ENCODE results near the gene TBX4. TPM values are rescaled to one million over a fixed set of nuclear protein-coding genes. Genes with fewer than 3 reads are reported as not detected.
A peak's percentile ranks its signal among the peaks of the same experiment; 100 is the strongest.

TBX4 gene
- total RNA-seq, 2 donors from 2014 or later, result not detected

GRCh38 chr17:61494325-61495160 lies 42.3 kb downstream of the TBX4 start:
- Mint-ChIP-seq H3K27ac (no peak overlapping the region), H3K4me3 (no peak overlapping the region), H3K27me3 (peaks cover 12% of the 10 kb centered on the region), H3K4me1 (peaks cover 8% of the 10 kb centered on the region), H3K36me3 (ENCODE audit: low read depth) (no peaks in the 10 kb centered on the region), H3K9me3 (no peaks in the 10 kb centered on the region)
- no peak for ATAC-seq (replicated peaks)

GRCh38 chr17:61495161-61495857 lies 43.1 kb downstream of the TBX4 start:
- no peak overlapping the region for H3K27ac Mint-ChIP-seq
- peaks cover 16% of the 10 kb centered on the region for H3K27me3 Mint-ChIP-seq
- no peaks in the 10 kb centered on the region for H3K9me3 Mint-ChIP-seq
- H3K4me3 Mint-ChIP-seq, result peak overlapping the region; percentile 35
- peaks cover 8% of the 10 kb centered on the region for H3K4me1 Mint-ChIP-seq
- ATAC-seq (replicated peaks), result peak; percentile 80
- H3K36me3 Mint-ChIP-seq (ENCODE audit: low read depth), result no peaks in the 10 kb centered on the region

- ATAC-seq (replicated peaks), result no peak
- H3K27me3 Mint-ChIP-seq, result peaks cover 16% of the 10 kb centered on the region
- no peaks in the 10 kb centered on the region for H3K36me3 Mint-ChIP-seq (ENCODE audit: low read depth)
- peaks cover 8% of the 10 kb centered on the region for H3K4me1 Mint-ChIP-seq
- H3K4me3 Mint-ChIP-seq, result no peak overlapping the region
- H3K9me3 Mint-ChIP-seq, result no peaks in the 10 kb centered on the region
- H3K27ac Mint-ChIP-seq, result no peak overlapping the region
Observed at GRCh38 chr17:61496174-61496956, 44.1 kb downstream of the TBX4 start.

DNA sequence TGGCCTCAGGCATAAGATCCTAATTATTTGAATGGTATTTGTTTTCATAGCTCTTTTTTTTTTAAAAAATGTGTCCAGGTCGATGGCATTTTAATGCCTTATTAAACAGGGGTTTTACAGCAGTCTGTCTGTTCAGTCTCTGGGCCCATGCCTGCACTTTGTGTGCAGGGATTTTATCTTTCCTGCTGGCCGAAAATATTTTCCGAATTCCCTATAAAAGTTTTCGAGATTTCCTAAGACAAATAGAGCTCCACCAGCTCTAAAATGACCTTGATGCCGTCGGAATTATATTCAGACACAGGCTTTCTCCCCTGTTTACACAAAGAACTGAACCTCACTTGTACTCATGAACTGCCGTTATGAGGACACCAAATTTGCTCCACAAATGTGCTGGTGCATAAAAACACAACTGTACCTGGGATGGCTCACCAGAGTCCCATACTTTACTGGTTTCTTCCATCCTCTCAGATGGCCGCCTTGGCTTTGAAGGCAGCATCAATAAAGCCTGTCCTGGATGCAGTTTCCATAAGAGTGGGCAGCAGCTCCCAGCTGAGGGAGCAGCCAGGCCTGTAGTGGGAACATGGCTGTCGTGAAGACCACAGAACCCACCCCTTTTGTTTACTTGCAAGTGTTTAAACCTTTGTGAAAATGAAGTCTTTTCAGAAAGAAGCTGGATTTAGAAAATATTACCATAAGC lies 44.9 kb downstream of the TBX4 start:
- Mint-ChIP-seq H3K27ac (no peak overlapping the region), H3K36me3 (ENCODE audit: low read depth) (no peaks in the 10 kb centered on the region), H3K4me1 (peaks cover 8% of the 10 kb centered on the region)

GRCh38 chr17:61498042-61498994 lies 46.1 kb downstream of the TBX4 start:
- Mint-ChIP-seq H3K4me1 (peaks cover 8% of the 10 kb centered on the region), H3K27ac (no peak overlapping the region), H3K27me3 (peaks cover 23% of the 10 kb centered on the region), H3K36me3 (ENCODE audit: low read depth) (no peaks in the 10 kb centered on the region), H3K4me3 (no peak overlapping the region), H3K9me3 (no peaks in the 10 kb centered on the region)
- no peak for ATAC-seq (replicated peaks)

More for the DNA sequence above, 44.9 kb downstream of the TBX4 start:
- Mint-ChIP-seq H3K27me3 (peaks cover 23% of the 10 kb centered on the region), H3K9me3 (no peaks in the 10 kb centered on the region), H3K4me3 (no peak overlapping the region)
- no peak for ATAC-seq (replicated peaks)

- ATAC-seq (replicated peaks), result no peak
- Mint-ChIP-seq H3K9me3 (no peaks in the 10 kb centered on the region), H3K27ac (no peak overlapping the region), H3K27me3 (peaks cover 26% of the 10 kb centered on the region), H3K4me3 (no peak overlapping the region), H3K36me3 (ENCODE audit: low read depth) (no peaks in the 10 kb centered on the region), H3K4me1 (peaks cover 8% of the 10 kb centered on the region)
Observed at GRCh38 chr17:61499632-61500031, 47.4 kb downstream of the TBX4 start.

DNA sequence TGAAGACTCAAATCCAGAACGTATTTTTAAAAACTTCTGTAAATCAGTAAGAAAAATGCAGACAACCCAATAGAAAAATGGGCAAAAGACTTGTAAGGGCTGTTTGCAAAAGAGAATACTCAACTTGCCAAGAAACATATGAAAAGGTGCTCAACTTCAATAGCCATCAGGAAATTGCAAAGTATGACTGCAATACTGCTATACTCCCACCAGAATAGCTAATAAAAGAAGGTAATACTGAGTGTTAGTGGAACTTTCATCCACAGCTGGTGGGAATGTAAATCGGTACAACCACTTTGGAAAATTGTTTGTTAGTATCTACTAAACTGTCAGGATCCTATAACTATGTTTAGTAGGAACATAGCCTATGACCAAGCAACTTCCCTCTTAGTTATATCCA lies 48.1 kb downstream of the TBX4 start:
- Mint-ChIP-seq H3K36me3 (ENCODE audit: low read depth) (no peaks in the 10 kb centered on the region), H3K4me1 (peaks cover 8% of the 10 kb centered on the region), H3K27me3 (peaks cover 30% of the 10 kb centered on the region), H3K4me3 (no peak overlapping the region), H3K9me3 (no peaks in the 10 kb centered on the region), H3K27ac (no peak overlapping the region)
- no peak for ATAC-seq (replicated peaks)

DNA sequence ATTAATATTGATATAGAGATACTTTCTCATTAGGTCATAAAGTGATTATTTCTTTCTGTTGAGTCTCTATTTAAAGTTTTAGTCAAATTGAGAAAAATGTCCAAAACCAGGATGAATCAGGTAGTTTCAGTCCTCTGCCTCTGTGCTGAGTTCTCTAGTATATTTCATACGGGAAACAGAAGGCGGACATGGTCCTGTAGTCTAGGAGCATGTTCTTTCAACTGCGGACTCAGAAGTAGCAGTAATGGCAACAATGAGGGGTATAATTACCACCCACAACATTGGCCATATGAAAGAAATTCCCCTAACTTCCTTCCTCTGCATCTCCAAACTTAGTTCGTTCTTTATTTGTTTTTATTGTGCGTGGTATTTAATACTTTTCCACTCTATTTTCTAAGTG lies 50.1 kb downstream of the TBX4 start:
- H3K4me3 Mint-ChIP-seq, result no peak overlapping the region
- no peak overlapping the region for H3K27ac Mint-ChIP-seq
- H3K9me3 Mint-ChIP-seq, result no peaks in the 10 kb centered on the region
- no peak for ATAC-seq (replicated peaks)
- no peaks in the 10 kb centered on the region for H3K36me3 Mint-ChIP-seq (ENCODE audit: low read depth)
- no peaks in the 10 kb centered on the region for H3K4me1 Mint-ChIP-seq
- peaks cover 37% of the 10 kb centered on the region for H3K27me3 Mint-ChIP-seq

DNA sequence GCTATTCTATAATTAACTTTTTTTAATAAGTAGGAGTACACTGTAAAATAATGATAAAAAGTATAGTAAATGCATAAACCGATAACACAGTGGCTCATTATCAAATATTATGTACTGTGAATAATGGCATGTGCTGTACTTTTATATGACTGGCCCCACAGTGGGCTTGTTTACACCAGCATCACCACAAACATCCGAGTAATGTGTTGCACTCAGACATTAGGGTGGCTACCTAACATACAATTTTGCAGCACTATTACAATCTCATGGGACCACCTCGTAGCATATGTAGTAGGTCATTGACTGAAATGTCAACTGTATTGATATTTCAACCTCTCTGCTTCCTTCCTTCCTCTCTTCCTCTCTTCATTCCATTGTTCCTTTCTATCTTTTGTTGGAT lies 51.7 kb downstream of the TBX4 start:
- no peaks in the 10 kb centered on the region for H3K9me3 Mint-ChIP-seq
- no peak overlapping the region for H3K27ac Mint-ChIP-seq
- H3K4me3 Mint-ChIP-seq, result no peak overlapping the region
- peaks cover 45% of the 10 kb centered on the region for H3K27me3 Mint-ChIP-seq
- no peak for ATAC-seq (replicated peaks)
- no peaks in the 10 kb centered on the region for H3K4me1 Mint-ChIP-seq
- H3K36me3 Mint-ChIP-seq (ENCODE audit: low read depth), result no peaks in the 10 kb centered on the region

- H3K27me3 Mint-ChIP-seq, result peaks cover 49% of the 10 kb centered on the region
- H3K36me3 Mint-ChIP-seq (ENCODE audit: low read depth), result no peaks in the 10 kb centered on the region
- ATAC-seq (replicated peaks), result no peak
- H3K4me3 Mint-ChIP-seq, result no peak overlapping the region
- H3K9me3 Mint-ChIP-seq, result no peaks in the 10 kb centered on the region
- no peak overlapping the region for H3K27ac Mint-ChIP-seq
- H3K4me1 Mint-ChIP-seq, result no peaks in the 10 kb centered on the region
Observed at GRCh38 chr17:61504697-61505096, 52.5 kb downstream of the TBX4 start.

DNA sequence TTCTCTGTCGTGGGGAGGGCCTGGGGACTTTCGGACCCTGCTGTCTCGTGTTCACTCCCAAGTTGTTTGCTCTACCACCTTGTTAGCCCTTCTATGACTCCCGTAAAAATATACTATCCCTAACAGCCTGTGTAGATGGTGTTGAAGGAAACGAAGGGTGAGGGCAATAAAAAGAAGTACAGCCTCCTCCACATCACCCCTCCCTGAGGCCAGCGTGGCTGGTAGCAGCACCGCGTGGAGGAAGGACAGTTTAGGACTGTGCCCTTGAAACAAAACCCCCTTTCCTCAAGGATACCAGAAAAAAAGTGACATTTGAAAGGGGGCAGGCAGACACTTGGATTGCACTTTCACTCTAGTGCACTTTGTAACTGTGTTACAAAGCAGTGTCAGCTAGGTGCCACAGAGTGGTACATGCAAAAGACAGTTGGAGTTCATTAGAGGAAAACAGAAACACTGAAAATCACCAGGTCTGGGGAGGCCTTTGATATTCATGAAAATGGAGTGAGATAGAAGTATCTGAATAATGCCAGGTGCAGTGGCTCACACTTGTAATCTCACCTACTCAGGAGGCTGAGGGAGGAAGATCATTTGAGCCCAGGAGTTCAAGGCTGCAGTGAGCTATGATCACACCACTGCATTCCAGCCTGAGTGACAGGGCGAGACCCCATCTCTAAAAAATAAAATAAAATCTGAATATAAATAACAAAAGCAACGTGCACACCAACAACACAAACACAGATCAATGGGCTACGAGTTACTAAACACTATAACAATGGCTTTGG lies 53.8 kb downstream of the TBX4 start:
- Mint-ChIP-seq H3K27ac (no peak overlapping the region), H3K4me3 (no peak overlapping the region), H3K9me3 (no peaks in the 10 kb centered on the region), H3K27me3 (peaks cover 57% of the 10 kb centered on the region), H3K36me3 (ENCODE audit: low read depth) (no peaks in the 10 kb centered on the region), H3K4me1 (no peaks in the 10 kb centered on the region)
- ATAC-seq (replicated peaks), result no peak

DNA sequence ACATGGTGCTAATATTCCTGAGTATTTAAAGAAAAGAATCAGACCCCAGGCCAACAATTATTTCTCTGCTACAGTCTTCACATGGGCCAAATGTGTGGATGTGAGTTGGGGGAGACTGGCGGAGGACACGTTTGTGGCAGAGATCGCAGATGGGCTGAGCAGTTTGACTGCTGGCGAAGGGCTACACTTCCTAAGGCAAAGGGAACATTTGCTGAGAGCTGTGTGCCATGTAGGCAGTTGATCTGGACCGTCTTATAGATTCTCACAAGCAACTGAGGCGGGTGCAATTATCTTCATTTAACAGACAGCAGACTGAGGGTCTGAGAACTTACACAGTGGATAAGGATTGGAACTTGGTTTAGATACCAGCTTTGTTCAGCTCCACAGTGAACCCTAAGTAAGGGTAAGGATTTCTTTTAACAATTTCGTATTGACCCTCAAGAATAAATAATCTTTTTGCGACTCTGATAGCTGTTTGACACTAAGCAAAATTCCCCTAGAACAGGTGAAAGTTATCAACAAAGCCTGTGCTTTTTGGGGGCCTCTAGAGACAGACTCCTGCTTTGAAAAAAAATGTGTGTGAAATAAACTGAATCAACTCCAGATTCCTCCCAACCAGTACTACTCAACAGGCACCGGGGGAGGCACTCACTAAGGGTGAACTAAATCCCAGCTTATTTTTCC lies 55.3 kb downstream of the TBX4 start:
- no peaks in the 10 kb centered on the region for H3K9me3 Mint-ChIP-seq
- H3K4me1 Mint-ChIP-seq, result no peaks in the 10 kb centered on the region
- H3K36me3 Mint-ChIP-seq (ENCODE audit: low read depth), result no peaks in the 10 kb centered on the region
- no peak for ATAC-seq (replicated peaks)
- H3K4me3 Mint-ChIP-seq, result no peak overlapping the region
- no peak overlapping the region for H3K27ac Mint-ChIP-seq
- H3K27me3 Mint-ChIP-seq, result peaks cover 53% of the 10 kb centered on the region
